GM18507 (cell line): Measurements from ENCODE around the gene BANK1.

Experiments used
- DNase-seq: peaks from one replicate; pipeline ENCODE4 v3.0.0; 2011; ENCODE audit warnings: low read depth; ENCODE audit not compliant: insufficient read length; ENCODE audit errors: extremely low spot score
- FAIRE-seq: peaks from 2 replicates; lab custom pipeline; 2011; peaks lifted over from hg19 to GRCh38; lab: Jason Lieb, UNC

Gene BANK1

DNA sequence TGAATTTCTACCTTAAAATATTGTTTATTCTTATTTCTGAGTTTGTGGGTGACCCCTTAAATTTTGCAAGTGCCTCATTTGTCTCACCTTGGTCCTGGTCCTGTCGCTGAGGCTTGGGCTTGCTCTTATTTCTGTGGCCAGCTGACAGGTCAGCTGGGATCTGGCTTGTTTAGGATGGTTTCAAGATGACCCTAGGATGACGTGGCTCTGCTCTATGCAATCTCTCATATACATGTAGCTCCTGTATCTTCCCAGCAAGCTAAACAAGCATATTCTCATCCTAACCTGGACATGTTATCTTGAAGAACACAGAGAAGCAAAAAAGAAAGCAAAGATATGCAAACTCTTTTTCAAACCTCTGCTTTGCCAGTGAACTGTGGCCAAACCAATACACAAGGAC lies 158.4 kb downstream of the BANK1 start:
- no peak for FAIRE-seq

GRCh38 chr4:101950258-101950979 lies 159.9 kb downstream of the BANK1 start:
- DNase-seq (no peak), FAIRE-seq (no peak)

More for the DNA sequence above, 158.4 kb downstream of the BANK1 start:
- DNase-seq: no peak

- DNase-seq (no peak), FAIRE-seq (no peak)
Measured at GRCh38 chr4:101952985-101953384, 162.5 kb downstream of the BANK1 start.

GRCh38 chr4:101953949-101954348 lies 163.4 kb downstream of the BANK1 start:
- no peak for FAIRE-seq
- no peak for DNase-seq

DNA sequence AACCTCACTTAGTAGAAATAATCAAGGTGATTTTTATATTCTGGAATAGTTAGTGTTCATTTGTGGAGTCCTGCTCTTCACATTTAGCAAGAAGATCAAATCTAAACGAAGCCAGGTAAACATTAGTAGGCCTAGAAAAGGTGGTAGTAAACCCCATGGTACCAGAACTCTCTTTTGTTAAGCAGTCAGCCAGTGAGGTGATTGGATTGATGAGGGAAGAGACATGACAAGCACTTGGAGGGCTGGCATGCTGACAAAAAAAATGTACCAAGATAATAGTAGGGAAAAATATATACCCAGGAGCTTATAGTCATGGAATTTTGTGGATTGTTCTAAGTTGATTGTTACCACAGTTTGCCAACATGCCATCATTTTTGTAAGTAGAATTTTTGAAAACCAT lies 163.8 kb downstream of the BANK1 start:
- DNase-seq: no peak
- FAIRE-seq: no peak

GRCh38 chr4:101954975-101955678 lies 164.6 kb downstream of the BANK1 start:
- FAIRE-seq: no peak

GRCh38 chr4:101956068-101956825 lies 165.7 kb downstream of the BANK1 start:
- FAIRE-seq: no peak

More at GRCh38 chr4:101954975-101955678, 164.6 kb downstream of the BANK1 start:
- no peak for DNase-seq

DNA sequence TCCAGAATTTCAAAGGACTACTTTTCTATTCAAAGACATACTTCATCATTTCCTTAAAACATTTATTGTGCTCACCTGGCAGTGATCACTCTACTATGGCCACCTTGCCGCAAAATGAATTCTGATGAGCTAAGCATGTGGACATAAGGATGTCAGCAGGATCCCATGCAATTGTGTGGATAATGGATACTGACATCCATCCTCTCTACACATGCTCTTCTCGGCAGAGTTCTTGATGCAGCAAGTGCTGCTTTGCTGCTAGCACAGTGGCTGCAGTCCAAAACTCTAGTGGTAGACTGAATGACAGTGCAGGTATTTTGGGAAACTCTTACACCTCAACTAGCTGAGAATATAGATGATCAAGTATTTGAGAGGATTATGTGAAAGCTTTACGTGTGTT lies 168.0 kb downstream of the BANK1 start:
- DNase-seq (no peak), FAIRE-seq (no peak)

More at GRCh38 chr4:101956068-101956825, 165.7 kb downstream of the BANK1 start:
- DNase-seq: no peak

- no peak for FAIRE-seq
Measured at GRCh38 chr4:101960431-101960830, 169.9 kb downstream of the BANK1 start.

GRCh38 chr4:101961144-101961543 lies 170.6 kb downstream of the BANK1 start:
- no peak for FAIRE-seq
- no peak for DNase-seq

More at GRCh38 chr4:101960431-101960830, 169.9 kb downstream of the BANK1 start:
- DNase-seq: no peak

GRCh38 chr4:101967697-101968346 lies 177.3 kb downstream of the BANK1 start:
- FAIRE-seq: no peak
- no peak for DNase-seq

DNA sequence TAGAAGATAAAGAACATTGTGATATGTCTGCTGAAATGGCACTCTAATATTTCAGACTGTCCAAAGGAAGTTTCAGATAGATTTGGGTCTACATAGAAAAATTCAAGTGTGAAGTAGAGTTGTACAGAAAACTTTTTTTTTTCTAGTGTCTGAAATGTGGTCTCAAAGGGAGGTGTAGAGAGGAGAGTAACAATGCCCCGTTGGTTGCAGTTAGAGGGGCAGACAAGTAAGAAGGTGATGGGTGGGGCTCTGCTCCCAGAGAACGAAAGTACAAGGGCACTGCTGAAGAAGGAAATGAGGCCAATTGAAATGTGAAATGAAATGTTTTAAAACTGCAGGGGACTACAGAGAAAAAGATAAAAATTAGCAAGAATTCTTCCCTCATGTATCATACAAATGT lies 177.8 kb downstream of the BANK1 start:
- FAIRE-seq: no peak
- DNase-seq: no peak

- DNase-seq (no peak), FAIRE-seq (no peak)
Measured at GRCh38 chr4:101969965-101970364, 179.4 kb downstream of the BANK1 start.

DNA sequence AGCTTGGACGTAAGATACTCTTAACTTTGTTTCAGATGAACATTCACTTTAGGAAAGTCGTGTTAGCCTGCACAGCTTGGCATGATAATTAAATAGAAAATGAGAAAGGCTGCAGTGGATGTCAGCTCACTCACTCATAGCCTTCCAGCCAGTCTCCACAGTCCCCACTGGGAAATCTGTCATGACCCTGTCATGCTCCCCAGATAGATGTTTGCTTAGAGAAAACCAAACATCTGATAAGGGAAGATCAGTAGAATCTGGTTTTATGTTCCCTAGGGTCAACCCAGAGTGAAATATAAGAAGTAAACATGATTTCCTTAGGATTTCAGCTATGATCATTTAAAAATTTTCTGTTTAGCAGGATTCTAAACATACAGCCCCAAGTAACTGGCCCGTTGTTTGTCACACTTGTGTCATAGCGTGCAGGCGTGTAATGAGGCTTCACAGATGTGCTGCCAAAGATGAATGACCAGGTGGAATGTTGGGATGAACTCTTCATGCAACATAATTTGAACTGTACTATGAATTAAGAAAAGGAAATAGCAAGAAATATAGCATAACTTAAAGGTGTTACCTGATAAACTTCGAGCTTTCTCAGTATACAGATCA lies 180.1 kb downstream of the BANK1 start:
- DNase-seq: no peak
- FAIRE-seq: no peak

- FAIRE-seq (no peak), DNase-seq (no peak)
Measured at GRCh38 chr4:101972791-101973190, 182.3 kb downstream of the BANK1 start.

DNA sequence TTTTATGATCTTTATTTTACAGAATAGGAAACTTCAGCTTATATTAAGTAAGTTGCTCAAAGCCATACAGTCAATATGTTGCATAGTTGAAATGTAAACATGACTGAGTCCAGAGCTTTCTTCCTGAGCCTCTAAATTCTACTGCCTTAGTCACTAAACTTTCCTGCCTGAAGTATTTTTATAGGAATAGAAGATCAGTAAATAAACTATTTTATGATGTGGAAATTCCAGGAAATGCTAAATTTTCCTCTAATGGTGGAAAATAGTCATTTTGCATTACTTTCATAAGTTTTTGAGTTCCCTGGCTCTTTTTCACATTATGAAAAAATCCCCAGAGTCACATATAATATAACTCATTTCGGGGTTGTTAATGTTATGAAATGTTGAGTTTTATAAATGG lies 182.8 kb downstream of the BANK1 start:
- no peak for FAIRE-seq
- no peak for DNase-seq

GRCh38 chr4:101977076-101977475 lies 186.5 kb downstream of the BANK1 start:
- FAIRE-seq (no peak), DNase-seq (no peak)

DNA sequence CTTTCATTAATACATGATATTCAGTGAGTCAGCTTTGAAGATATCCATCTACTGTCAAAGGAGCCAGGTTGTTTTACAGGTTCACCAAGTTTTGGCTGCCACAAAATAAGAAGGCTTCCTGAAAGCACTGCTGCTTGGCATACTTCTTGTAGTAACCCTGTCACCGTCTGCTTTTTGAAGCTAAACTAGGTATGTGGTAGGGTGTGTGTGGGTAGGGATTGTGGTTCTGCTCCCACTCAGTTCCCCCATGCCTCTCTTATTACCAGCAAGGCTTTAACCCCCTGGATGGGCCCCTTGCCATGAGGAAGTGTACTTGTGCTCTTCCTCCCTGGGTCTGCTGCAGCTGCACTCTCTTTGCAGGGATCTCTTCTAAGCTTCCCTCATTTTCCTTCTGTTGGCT lies 191.2 kb downstream of the BANK1 start:
- FAIRE-seq (no peak), DNase-seq (no peak)

DNA sequence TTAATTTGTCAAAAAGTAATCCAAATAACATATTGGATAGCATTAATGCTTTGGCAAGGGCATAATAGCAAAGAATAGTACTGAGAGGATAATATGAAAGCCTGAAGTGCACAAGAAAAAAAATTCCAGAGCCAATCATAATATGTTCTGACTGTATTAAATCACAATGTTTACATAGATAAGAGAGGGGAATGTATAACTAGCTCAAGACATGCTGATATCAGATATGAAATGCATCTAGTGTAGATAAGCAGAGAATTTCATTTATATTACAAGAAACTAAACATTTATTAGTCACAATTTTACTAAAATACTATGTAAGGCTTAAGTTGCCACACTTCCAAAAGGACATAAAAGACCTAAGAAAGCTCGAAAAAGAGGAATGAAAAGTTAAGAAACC lies 193.3 kb downstream of the BANK1 start:
- FAIRE-seq: no peak
- no peak for DNase-seq
